HEK293T (cell line): ENCODE data around the gene OGG1.

Experiments used
- CTCF ChIA-PET: fragments of 350-600 bp; formaldehyde crosslinking; extraction: SDS; loops from one replicate; lab custom pipeline; 2021; ENCODE audit warnings: antibody characterized with exemption, inconsistent platforms; lab: Yijun Ruan, JAX
- POLR2A ChIA-PET: fragments of 350-600 bp; formaldehyde crosslinking; extraction: SDS; loops from one replicate; lab custom pipeline; 2020; ENCODE audit warnings: antibody characterized with exemption, inconsistent platforms; lab: Yijun Ruan, JAX
- DNase-seq: peaks from one replicate; pipeline ENCODE4 v3.0.0; 2012; ENCODE audit warnings: mixed read lengths; ENCODE audit errors: extremely low spot score
- ARNT ChIP-seq: fragments of 450-650 bp; IDR thresholded peaks from 2 replicates; pipeline ENCODE4 v1.6.1; 2017; ENCODE audit warnings: mild to moderate bottlenecking
- BHLHE40 ChIP-seq: fragments of 450-650 bp; IDR thresholded peaks from 2 replicates; pipeline ENCODE4 v1.6.1; 2016; ENCODE audit warnings: mild to moderate bottlenecking, moderate library complexity, borderline replicate concordance
- CTBP1 ChIP-seq: fragments of 450-650 bp; IDR thresholded peaks from 2 replicates; pipeline ENCODE4 v1.6.1; 2016; ENCODE audit warnings: borderline replicate concordance
- ELF4 ChIP-seq: fragments of 450-650 bp; IDR thresholded peaks from 2 replicates; pipeline ENCODE4 v1.6.1; 2017; ENCODE audit warnings: antibody characterized with exemption
- FOXA1 ChIP-seq: fragments of 450-650 bp; IDR thresholded peaks from 2 replicates; pipeline ENCODE4 v1.6.1; 2016; ENCODE audit warnings: mild to moderate bottlenecking
- FOXK2 ChIP-seq: fragments of 450-650 bp; IDR thresholded peaks from 2 replicates; pipeline ENCODE4 v1.6.1; 2016; ENCODE audit warnings: mild to moderate bottlenecking
- FOXM1 ChIP-seq: fragments of 450-650 bp; IDR thresholded peaks from 2 replicates; pipeline ENCODE4 v1.6.1; 2017; ENCODE audit warnings: mild to moderate bottlenecking, borderline replicate concordance
- HDGF ChIP-seq: fragments of 450-650 bp; IDR thresholded peaks from 2 replicates; pipeline ENCODE4 v1.6.1; 2017; ENCODE audit warnings: antibody characterized with exemption, borderline replicate concordance
- L3MBTL2 ChIP-seq: fragments of 450-650 bp; conservative IDR thresholded peaks from 2 replicates; pipeline ENCODE4 v1.6.1; 2016; ENCODE audit warnings: mild to moderate bottlenecking
- LEF1 ChIP-seq: fragments of 450-650 bp; IDR thresholded peaks from 2 replicates; pipeline ENCODE4 v1.6.1; 2017; ENCODE audit warnings: mild to moderate bottlenecking, borderline replicate concordance
- NFRKB ChIP-seq: fragments of 450-650 bp; IDR thresholded peaks from 2 replicates; pipeline ENCODE4 v1.6.1; 2016; ENCODE audit warnings: mild to moderate bottlenecking, moderate library complexity
- SP1 ChIP-seq: fragments of 450-650 bp; IDR thresholded peaks from 2 replicates; pipeline ENCODE4 v1.6.1; 2017
- SUZ12 ChIP-seq: fragments of 450-650 bp; IDR thresholded peaks from 2 replicates; pipeline ENCODE4 v1.6.1; 2016; ENCODE audit warnings: mild to moderate bottlenecking
- TARDBP ChIP-seq: fragments of 450-650 bp; IDR thresholded peaks from 2 replicates; pipeline ENCODE4 v1.6.1; 2016
- ZNF384 ChIP-seq: fragments of 450-650 bp; IDR thresholded peaks from 2 replicates; pipeline ENCODE4 v1.6.1; 2016
- TF ChIP-seq, protein P1 (sequence below): fragments of 450-650 bp; IDR thresholded peaks from 2 replicates; pipeline ENCODE4 v1.6.1; 2016

Gene OGG1

DNA sequence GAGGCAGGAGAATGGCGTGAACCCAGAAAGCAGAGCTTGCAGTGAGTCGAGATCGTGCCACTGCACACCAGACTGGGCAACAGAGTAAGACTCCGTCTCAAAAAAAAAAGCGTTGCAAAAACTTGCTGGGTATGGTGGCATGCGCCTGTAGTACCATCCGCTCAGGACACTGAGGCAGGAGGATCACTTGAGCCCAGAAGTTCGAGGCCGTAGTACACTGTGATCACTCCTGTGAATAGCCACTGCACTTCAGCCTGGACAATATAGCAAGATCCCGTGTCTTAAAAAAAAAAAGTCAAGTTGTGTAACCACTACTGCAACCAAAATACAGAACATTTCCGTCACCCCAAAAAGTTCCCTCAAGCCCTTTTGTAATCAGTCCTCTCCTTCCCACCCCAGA is 44.6 kb downstream of the OGG1 start:
- no peak for DNase-seq
- POLR2A ChIA-PET, result interaction anchor here (1.0 kb wide), 1 partner anchor 21 kb away, joined by 3 read pairs; no protein-coding TSS in a partner anchor

DNA sequence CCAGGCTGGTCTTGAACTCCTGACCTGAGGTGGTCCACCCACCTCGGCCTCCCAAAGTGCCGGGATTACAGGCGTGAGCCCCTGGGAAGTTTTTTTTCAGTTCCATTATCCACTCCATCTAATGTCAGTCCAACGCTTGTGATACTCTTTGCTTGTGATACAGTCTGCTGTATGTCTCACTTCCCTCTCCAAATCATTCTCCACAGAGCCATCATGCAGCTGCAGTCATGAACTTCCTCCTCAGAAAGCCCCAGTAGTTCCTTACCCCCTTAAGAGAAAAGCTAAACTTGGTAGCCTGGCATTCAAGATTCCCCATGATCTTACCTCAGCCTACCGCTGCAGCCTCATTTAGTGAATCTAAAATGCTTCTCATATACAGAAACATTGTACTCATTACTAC is 45.5 kb downstream of the OGG1 start:
- DNase-seq, result no peak
- POLR2A ChIA-PET, result interaction anchor here (1.2 kb wide), 1 partner anchor 11 kb away, joined by 4 read pairs; no protein-coding TSS in a partner anchor
- CTCF ChIA-PET, result no interaction called here
- TF ChIP-seq FOXK2 (no peak), FOXM1 (no peak), ELF4 (no peak), NFRKB (no peak), HDGF (no peak), L3MBTL2 (no peak), TARDBP (no peak)

More for the DNA sequence above, 44.6 kb downstream of the OGG1 start:
- no peak for TF ChIP-seq LEF1
- TF ChIP-seq SP1, result no peak
- no peak for TF ChIP-seq ARNT
- TF ChIP-seq FOXM1, result no peak
- TF ChIP-seq TARDBP, result no peak
- TF ChIP-seq NFRKB, result no peak
- no peak for TF ChIP-seq CTBP1
- TF ChIP-seq, protein P1, sequence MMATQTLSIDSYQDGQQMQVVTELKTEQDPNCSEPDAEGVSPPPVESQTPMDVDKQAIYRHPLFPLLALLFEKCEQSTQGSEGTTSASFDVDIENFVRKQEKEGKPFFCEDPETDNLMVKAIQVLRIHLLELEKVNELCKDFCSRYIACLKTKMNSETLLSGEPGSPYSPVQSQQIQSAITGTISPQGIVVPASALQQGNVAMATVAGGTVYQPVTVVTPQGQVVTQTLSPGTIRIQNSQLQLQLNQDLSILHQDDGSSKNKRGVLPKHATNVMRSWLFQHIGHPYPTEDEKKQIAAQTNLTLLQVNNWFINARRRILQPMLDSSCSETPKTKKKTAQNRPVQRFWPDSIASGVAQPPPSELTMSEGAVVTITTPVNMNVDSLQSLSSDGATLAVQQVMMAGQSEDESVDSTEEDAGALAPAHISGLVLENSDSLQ, result no peak
- TF ChIP-seq FOXA1, result no peak
- no peak for TF ChIP-seq L3MBTL2
- TF ChIP-seq BHLHE40, result no peak
- no peak for TF ChIP-seq FOXK2
- TF ChIP-seq ELF4, result no peak
- TF ChIP-seq SUZ12, result no peak
- no peak for TF ChIP-seq ZNF384
- no peak for TF ChIP-seq HDGF
- CTCF ChIA-PET, result no interaction called here

DNA sequence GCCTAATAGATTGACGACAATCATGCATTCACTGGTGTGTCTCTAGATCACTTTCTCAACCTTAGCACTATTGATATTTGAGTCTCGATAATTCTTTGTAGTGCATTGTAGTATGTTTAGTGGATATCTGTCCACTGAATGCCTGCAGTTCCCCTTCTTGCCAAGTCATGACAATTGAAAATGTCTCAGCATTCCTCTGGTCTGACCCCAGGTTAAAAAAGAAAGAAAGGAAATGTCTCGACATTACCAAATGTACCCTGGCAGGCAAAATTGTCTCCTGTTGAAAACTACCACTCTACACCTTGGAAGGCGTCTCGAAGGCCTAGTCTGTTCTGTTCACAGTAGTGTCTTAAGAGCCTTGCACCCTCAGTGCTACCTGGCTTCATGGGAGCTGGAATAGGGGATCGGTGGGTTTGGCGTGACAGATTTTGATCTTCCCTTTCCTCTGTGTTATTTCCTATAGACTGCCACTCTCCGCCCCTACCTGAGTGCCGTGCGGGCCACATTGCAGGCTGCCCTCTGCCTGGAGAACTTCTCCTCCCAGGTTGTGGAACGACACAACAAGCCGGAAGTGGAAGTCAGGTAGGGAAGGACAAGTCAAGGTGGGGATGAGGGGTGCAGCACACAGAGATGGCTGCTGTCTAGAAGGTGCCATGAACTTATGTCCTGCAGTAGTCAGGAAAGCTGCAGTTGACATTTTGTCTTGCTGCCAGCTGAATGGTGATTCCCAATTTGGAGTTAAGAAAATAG is 47.6 kb downstream of the OGG1 start:
- ChIA-PET CTCF (no interaction called here), POLR2A (no interaction called here)

DNA sequence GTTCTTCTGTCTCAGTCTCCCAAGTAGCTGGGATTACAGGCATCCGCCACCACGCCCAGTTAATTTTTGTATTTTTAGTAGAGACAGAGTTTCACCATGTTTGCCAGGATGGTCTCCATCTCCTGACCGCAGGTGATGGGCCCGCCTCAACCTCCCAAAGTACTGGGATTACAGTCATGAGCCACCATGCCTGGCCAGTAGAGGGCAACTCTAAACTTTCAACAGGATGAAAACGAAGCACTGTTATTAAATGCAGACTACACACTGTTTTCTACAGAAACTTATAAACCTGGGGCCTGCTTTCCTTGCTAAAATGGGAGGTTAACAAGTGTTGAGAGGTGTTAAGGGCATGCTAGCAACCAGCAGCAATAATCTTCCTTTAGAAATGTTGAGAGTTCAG is 50.8 kb downstream of the OGG1 start:
- TF ChIP-seq LEF1 (no peak), L3MBTL2 (no peak), ZNF384 (no peak), CTBP1 (no peak), HDGF (no peak), FOXM1 (no peak), SUZ12 (no peak)

More for the DNA sequence above, 47.6 kb downstream of the OGG1 start:
- TF ChIP-seq HDGF, result no peak
- TF ChIP-seq CTBP1, result no peak
- no peak for TF ChIP-seq SP1
- TF ChIP-seq TARDBP, result no peak
- no peak for TF ChIP-seq FOXM1
- no peak for TF ChIP-seq BHLHE40
- no peak for TF ChIP-seq SUZ12
- no peak for TF ChIP-seq ELF4
- no peak for TF ChIP-seq FOXK2
- TF ChIP-seq FOXA1, result no peak
- no peak for TF ChIP-seq L3MBTL2
- no peak for TF ChIP-seq NFRKB
- no peak for TF ChIP-seq LEF1
- TF ChIP-seq ARNT, result no peak
- TF ChIP-seq, protein P1, result no peak
- TF ChIP-seq ZNF384, result no peak
- no peak for DNase-seq

DNA sequence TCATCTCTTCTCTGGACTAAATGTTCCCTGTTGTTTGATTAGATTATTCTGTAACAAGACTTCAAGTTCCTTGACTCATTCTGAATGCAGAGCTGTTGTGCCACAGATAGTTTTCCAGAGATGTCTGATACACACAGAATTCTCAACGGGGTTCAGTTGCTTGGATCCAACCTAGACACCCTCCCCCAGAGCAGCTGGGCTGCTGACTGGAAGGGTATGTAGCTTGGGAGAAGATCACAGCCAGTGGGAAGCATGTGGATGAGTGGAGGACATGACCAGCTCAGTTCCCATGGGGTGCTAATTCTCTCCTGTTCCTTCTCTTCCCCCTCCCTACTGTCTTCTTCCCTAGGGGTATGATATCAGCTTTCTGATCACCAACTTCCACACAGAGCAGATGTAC is 53.7 kb downstream of the OGG1 start:
- ChIA-PET CTCF (no interaction called here), POLR2A (interaction anchor here (0.9 to 1.0 kb wide), 2 partner anchors 11 to 28 kb away, joined by 3 read pairs; partner anchors contain the start of gene ARPC4)
- no peak for DNase-seq
- TF ChIP-seq SP1 (no peak), FOXA1 (no peak), HDGF (no peak), SUZ12 (no peak), NFRKB (no peak)
- TF ChIP-seq, protein P1, result no peak

More for the DNA sequence above, 50.8 kb downstream of the OGG1 start:
- no peak for DNase-seq
- ChIA-PET CTCF (no interaction called here), POLR2A (no interaction called here)

DNA sequence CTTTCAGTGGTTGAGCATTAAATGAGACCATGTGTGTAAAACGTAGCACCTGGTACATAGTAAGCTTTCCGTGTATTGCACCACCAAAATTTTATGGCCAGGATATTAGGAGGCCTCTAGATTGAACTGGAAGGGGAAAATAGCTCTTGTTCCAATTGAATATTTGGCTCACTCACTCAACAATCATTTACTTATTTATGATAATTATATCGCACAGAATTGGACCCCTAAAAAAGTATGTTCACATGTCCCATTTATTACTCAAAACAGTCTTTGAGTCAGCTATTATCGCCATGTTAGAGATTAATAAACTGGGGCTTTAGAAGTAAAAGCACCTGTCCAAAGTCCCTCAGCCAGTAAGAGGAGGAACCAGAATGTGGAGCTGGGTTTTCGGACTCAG is 55.2 kb downstream of the OGG1 start:
- TF ChIP-seq L3MBTL2 (no peak), SP1 (no peak), LEF1 (no peak), FOXM1 (no peak), HDGF (no peak), ELF4 (no peak), FOXA1 (no peak), CTBP1 (no peak), SUZ12 (no peak), BHLHE40 (no peak), ARNT (no peak), FOXK2 (no peak), TARDBP (no peak), ZNF384 (no peak), NFRKB (no peak)
- TF ChIP-seq, protein P1, result no peak
- ChIA-PET CTCF (interaction anchor here (0.5 kb wide), 1 partner anchor 315 kb away, joined by 4 read pairs; no protein-coding TSS in a partner anchor), POLR2A (interaction anchor here (1.2 to 4.3 kb wide), 2 partner anchors 11 to 12 kb away, joined by 3 to 14 read pairs; partner anchors contain the start of genes ARPC4 and TADA3)
- no peak for DNase-seq
